ENCODE results near the gene USF3.

DNA sequence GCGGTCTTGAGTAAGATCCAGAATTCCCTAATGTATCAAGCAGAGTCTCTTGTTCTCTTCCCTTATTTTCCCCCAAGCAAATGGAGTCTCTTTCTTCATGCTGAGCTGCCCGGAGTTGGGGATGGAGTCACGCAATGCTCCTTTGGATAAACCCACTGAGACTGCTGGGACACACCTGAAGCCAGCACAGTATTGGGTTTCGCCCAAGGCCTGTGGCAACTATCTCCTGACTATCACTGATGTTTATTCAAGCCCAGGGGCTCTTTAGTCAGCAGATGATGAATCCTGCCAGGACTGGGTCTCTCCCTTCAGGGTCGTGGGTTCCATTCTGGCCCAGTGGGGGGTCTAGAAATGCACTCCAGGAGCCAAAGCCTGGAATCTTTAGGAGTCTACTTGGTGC is 11.3 kb downstream of the USF3 start:
- TF ChIP-seq TEAD4 (IDR thresholded peaks at IDR 0.05; ENCODE audit: low read length) (no peak), TEAD4 (CRISPR knock-in tag; IDR thresholded peaks at IDR 0.05; ENCODE audit: borderline replicate concordance) (no peak), MTF1 (CRISPR knock-in tag; IDR thresholded peaks at IDR 0.05; ENCODE audit: borderline replicate concordance) (no peak), BACH1 (tag; IDR thresholded peaks at IDR 0.05) (no peak), JUND (IDR thresholded peaks at IDR 0.05; ENCODE audit: borderline replicate concordance, low read depth, low read length) (no peak), JUND (tag; IDR thresholded peaks at IDR 0.05; ENCODE audit: borderline replicate concordance, low read depth, low read length) (no peak), XRCC5 (IDR thresholded peaks at IDR 0.05; ENCODE audit: low read depth, low read length) (no peak)
- TF ChIP-seq, protein P1, sequence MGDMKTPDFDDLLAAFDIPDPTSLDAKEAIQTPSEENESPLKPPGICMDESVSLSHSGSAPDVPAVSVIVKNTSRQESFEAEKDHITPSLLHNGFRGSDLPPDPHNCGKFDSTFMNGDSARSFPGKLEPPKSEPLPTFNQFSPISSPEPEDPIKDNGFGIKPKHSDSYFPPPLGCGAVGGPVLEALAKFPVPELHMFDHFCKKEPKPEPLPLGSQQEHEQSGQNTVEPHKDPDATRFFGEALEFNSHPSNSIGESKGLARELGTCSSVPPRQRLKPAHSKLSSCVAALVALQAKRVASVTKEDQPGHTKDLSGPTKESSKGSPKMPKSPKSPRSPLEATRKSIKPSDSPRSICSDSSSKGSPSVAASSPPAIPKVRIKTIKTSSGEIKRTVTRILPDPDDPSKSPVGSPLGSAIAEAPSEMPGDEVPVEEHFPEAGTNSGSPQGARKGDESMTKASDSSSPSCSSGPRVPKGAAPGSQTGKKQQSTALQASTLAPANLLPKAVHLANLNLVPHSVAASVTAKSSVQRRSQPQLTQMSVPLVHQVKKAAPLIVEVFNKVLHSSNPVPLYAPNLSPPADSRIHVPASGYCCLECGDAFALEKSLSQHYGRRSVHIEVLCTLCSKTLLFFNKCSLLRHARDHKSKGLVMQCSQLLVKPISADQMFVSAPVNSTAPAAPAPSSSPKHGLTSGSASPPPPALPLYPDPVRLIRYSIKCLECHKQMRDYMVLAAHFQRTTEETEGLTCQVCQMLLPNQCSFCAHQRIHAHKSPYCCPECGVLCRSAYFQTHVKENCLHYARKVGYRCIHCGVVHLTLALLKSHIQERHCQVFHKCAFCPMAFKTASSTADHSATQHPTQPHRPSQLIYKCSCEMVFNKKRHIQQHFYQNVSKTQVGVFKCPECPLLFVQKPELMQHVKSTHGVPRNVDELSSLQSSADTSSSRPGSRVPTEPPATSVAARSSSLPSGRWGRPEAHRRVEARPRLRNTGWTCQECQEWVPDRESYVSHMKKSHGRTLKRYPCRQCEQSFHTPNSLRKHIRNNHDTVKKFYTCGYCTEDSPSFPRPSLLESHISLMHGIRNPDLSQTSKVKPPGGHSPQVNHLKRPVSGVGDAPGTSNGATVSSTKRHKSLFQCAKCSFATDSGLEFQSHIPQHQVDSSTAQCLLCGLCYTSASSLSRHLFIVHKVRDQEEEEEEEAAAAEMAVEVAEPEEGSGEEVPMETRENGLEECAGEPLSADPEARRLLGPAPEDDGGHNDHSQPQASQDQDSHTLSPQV (IDR thresholded peaks at IDR 0.05) = no peak
